HT-29 (cell line): ENCODE data around the gene GMPR2. TPM values are rescaled to one million over a fixed set of nuclear protein-coding genes. Genes with fewer than 3 reads are reported as not detected.

ENCODE experiments used
- DNase-seq: peaks from one replicate; pipeline ENCODE4 v3.0.0-alpha.2; 2015; ENCODE audit warnings: low spot score
- total RNA-seq: library from RNA; depleted of rRNA; stranded (reverse); fragments of >200 nt; shearing (Covaris generic); gene quantifications from 2 replicates; pipeline ENCODE4 v1.2.3, GENCODE V29; 2014; rRNA removed

GMPR2 gene
- total RNA-seq, result 37.3 and 40.6 TPM in 2 replicates

- DNase-seq, result no peak
Observed at GRCh38 chr14:24232645-24233537, at the start of gene GMPR2. GMPR2 (plus strand) TSS chr14:24232929; CDS start chr14:24233254, 325 bp downstream.

DNA sequence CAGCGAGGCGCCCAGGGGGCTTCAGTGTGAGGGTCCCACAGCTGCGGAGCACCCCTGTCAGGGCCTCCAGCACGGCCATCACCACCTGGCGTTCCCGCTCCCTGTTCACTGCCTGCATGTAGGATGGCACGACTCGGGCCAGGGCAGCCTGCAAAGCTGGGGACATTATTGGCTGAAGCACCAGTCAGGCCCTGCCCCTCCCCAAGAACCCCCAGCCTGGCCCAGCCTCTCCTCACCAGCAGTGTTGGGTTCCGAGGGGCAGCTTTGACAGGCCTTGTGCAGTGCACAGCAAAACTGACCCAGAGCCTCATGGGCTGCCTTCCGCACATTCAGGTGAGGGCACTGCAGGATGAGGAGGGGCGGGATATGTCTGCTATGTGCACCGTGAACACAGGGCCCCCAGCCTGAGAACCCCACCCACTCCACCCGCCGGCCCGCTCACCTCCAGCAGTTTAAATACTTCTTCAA, 49.7 kb upstream of the GMPR2 start:
- DNase-seq, result no peak

- no peak for DNase-seq
Observed at GRCh38 chr14:24184104-24184970, 48.4 kb upstream of the GMPR2 start.

GRCh38 chr14:24185026-24185425, 47.7 kb upstream of the GMPR2 start:
- DNase-seq, result no peak

GRCh38 chr14:24185741-24186140, 47.0 kb upstream of the GMPR2 start:
- no peak for DNase-seq

DNA sequence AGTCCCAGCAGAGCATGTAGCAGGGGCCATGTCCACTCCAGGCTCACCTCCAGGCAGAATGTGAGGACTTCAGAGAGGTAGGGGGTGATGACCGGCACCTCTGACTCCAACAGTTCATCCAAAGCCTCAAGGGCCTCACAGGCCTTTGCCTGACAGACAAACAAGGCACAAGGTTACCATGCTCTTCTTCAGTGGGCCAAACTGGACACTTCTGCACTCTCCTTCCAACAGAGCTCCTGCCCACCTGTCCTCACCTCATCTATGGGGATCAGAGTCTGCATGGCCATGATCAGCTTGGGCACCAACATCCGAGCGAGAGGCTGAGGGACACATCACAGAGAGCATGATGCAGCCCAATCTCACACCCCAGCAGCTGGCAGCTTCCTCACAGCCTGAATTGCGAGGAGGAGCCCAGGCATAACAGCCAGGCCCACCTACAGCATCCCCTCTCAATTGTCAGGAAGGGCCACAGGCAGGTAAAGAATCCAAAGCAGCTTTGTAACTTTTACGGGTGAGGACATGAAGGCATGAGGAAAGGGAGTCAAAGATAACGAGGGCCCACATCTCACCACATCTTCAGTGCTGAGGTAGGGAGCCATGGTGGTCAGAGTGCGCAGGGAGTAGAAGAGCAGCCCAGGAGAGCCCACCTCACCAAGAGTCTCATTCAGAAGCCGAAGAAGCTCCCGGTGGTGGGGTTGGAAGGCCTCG, 45.7 kb upstream of the GMPR2 start:
- no peak for DNase-seq

DNA sequence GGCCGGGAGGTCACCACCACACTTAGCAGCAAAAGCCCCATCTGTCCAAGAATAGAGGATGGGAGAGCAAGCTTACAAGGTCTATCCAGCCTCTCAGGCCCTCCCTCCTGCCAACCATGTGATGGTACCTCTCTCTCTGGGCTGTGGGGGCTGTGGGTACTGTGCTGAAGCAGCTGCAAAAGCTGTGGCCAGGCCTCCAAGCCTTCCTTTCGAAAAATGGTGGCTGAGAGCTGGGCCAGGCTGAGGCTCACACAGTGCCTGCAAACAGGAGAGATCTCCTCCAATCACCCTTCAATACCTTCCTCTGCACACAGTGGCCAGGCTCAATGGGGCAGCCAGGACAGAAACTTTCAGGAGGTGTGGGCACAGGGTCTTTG, 45.2 kb upstream of the GMPR2 start:
- DNase-seq, result no peak

GRCh38 chr14:24188251-24189058, 44.3 kb upstream of the GMPR2 start, which contains the start of gene IPO4:
IPO4 (minus strand) TSS chr14:24188816; CDS start chr14:24188787, 29 bp downstream.
- peak; percentile 91 for DNase-seq

DNA sequence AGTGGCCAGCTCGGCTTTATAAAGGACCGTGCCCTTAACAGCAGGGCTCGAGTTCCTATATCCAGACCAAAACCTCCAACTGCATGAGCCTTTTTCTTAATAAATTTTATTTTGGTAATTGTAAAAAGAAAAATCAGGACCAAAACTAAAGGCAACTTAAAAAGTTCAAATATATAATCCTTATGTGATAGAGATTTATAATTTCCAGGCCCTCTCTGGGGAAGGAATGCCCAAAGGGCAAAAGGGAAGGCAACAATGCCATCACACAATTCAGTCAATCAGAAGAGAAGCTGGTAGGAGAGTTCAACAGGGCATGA, 43.7 kb upstream of the GMPR2 start:
- no peak for DNase-seq

GRCh38 chr14:24189460-24189859, 43.3 kb upstream of the GMPR2 start:
- DNase-seq, result no peak

DNA sequence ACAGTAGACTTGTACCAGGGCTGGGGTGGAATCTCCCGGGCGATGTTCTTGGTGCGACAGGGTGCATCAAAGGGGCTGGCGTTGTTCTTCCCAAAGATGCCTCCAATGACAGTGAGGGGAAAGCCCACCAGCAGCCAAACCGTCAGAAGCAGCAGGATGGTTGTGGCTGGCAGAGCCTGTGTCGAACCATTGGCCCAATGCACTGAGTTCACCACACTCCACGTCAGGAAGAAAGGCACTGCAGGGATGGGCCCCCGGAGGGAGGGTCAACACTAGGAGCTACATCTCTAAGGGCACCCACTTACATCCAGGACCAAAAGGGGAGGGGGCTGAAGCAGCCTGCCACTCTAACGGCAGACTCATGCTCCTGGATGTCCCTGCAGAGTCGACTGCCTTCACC, 42.3 kb upstream of the GMPR2 start:
- DNase-seq, result no peak

GRCh38 chr14:24192933-24193332, 39.8 kb upstream of the GMPR2 start:
- no peak for DNase-seq

- no peak for DNase-seq
Observed at GRCh38 chr14:24194186-24194872, 38.4 kb upstream of the GMPR2 start.

- DNase-seq, result no peak
Observed at GRCh38 chr14:24194873-24195185, 37.9 kb upstream of the GMPR2 start.

- peak; percentile 73 for DNase-seq
Observed at GRCh38 chr14:24195186-24196070, 37.3 kb upstream of the GMPR2 start, which contains the start of gene TM9SF1. TM9SF1 (minus strand) TSS chr14:24195441; CDS start chr14:24195019, 422 bp downstream.

DNA sequence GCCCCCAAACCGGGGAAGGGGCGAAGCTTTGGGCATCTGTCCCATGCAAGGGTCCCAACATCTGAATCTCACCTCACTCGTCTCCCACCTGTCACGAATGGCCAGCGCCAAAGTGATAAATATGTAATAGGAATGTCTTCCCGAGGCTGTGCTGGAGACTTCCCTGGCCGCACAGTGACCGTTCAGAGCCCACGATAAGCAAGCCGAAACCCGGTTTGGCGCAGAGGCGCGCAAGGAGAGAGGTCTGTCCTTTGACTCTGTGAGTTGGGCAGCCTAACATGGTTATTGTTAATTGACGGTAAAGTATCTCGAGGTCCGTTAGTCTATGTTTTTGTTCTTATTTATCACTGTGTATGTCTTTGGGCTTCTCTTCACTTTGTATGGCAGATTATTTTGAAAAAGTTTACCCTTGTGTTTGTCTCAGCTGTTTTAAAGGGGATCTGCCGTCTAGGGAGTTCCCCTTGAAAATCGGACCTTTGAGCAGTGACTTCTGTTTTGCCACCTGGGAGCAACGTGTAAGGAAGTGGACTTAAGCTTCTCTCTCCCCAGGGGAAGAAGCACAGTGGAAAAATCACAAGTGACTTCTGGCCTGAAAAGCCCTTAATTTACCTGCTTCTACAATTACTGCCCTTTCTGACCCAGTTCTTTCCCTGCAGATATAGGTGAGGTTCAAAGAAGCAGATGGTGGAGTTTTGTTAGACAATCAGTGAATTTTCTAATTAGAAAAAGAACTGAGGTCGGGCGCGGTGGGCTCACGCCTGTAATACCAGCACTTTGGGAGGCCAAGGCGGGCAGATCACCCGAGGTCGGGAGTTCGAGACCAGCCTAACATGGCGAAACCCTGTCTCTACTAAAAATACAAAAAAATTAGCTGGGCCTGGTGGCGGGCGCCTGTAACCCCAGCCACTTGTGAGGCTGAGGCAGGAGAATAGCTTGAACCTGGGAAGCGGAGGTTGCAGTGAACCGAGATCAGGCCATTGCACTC, 36.4 kb upstream of the GMPR2 start:
- peak; percentile 20 for DNase-seq

GRCh38 chr14:24197056-24197450, 35.7 kb upstream of the GMPR2 start:
- DNase-seq, result no peak
